Breast epithelium (tissue), 3 donors: ENCODE measurements around the gene ZC3H4.

Source experiments
- POLR2A ChIP-seq: fragments of 450-650 bp; IDR thresholded peaks from one replicate; pipeline ENCODE4 v1.6.1; 2016; ENCODE audit warnings: antibody characterized with exemption, mild to moderate bottlenecking, moderate library complexity
- TF ChIP-seq, protein P1 (sequence below), 3 donors: fragments of 450-650 bp; IDR thresholded peaks; one replicate each; pipeline ENCODE4 v1.5.1; 2016 to 2017; ENCODE audit warnings: antibody characterized with exemption in 3 of 3, mild to moderate bottlenecking in 3 of 3, moderate library complexity in 3 of 3

DNA sequence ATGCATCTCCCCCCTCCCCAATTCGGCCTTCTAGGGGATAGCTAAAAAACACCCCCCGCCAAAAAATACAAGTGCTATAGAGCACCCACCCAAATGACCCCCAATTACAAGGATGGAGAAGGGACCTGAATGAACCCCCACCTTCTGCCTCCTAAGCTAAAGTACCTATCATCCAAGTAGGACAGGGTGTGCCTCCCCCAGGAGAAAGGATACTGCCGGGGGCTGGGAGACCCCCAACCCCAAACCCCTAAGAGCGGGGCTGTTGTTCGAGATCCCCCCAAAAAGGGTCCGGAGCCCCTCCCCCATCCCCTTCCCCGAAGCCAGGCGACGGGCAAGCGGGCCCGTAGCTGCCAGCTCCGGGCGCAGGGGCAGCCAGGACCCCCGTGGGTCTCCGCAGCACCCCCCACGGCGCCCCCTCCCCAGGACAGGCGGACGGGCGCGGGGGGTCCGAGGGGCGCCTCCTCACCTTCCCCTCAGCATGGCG lies 1.9 kb downstream of the ZC3H4 start:
- TF ChIP-seq POLR2A = no peak
- TF ChIP-seq, protein P1, sequence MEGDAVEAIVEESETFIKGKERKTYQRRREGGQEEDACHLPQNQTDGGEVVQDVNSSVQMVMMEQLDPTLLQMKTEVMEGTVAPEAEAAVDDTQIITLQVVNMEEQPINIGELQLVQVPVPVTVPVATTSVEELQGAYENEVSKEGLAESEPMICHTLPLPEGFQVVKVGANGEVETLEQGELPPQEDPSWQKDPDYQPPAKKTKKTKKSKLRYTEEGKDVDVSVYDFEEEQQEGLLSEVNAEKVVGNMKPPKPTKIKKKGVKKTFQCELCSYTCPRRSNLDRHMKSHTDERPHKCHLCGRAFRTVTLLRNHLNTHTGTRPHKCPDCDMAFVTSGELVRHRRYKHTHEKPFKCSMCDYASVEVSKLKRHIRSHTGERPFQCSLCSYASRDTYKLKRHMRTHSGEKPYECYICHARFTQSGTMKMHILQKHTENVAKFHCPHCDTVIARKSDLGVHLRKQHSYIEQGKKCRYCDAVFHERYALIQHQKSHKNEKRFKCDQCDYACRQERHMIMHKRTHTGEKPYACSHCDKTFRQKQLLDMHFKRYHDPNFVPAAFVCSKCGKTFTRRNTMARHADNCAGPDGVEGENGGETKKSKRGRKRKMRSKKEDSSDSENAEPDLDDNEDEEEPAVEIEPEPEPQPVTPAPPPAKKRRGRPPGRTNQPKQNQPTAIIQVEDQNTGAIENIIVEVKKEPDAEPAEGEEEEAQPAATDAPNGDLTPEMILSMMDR (IDR thresholded peaks at IDR 0.05) = no peak
